Activated effector memory CD4-positive, alpha-beta T cell treated with Interleukin-2 at 50 U/mL for 16 hours (primary cell): Measurements from ENCODE around the gene FOXG1.

Experiments
- DNase-seq: peaks from one replicate; pipeline ENCODE4 v3.0.0-alpha.2; 2020

FOXG1 gene

DNA sequence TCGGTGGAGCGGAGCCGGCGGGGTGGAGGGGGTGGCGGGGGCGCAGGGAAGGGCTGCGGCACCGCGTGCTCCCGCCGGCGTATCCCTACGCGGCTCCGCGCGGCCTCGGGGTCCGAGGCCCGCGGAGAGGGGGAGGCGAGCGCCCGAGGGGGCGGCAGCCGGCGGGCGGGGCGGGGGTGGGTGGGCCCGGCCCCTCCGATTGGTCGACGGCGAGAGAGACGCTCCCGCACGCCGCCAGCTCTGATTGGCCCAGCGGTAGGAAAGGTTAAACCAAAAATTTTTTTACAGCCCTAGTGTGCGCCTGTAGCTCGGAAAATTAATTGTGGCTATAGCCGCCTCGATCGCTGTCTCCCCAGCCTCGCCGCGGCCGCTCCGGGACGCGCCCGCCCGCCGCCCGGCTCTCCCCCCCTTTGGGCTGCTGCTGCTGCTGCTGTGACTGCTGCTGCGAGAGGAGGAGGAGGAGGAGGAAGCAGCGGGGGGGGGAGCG lies at the start of gene FOXG1:
TSS of gene FOXG1 (plus strand) at position 319 of the 487 bp plus-strand sequence. CDS start 493 bp downstream, outside the sequence.
- no peak for DNase-seq

DNA sequence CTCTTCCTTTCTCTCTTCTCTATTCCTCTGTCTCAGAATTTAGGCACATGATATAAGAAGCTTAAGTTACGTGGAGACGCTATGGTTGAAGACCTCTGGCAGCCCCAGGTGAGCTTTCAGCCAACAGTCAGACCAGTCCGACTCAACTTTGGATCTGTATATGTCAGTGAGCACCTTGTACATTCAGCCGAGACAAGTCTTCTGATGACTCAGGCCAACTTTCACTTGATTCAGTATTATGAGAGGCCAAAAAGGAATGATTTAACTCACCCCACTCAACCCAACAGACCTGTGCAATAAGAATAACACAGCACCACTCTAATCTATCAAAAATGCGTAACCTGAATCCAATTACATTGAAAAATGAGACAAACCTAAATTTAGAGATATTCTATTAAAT lies 47.5 kb upstream of the FOXG1 start:
- no peak for DNase-seq

DNA sequence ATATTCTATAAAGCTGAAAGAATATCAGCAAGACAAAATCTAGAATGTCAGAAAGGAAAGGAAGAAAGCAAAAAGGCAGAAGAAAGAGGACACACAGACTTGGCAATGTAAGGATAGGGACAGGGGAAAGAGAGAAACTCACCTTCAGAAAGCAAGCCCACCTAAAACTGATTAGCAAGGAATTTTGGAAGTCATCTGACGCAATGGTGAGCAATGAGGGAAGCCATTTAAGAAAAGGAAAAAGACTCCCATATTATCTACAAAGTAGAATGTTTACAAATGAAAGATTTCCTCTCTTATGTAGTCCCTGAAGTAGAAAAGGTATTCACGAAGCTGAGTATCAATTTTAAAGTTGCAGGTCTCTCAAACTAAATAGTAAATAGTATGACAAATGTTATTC lies 35.2 kb upstream of the FOXG1 start:
- no peak for DNase-seq

DNA sequence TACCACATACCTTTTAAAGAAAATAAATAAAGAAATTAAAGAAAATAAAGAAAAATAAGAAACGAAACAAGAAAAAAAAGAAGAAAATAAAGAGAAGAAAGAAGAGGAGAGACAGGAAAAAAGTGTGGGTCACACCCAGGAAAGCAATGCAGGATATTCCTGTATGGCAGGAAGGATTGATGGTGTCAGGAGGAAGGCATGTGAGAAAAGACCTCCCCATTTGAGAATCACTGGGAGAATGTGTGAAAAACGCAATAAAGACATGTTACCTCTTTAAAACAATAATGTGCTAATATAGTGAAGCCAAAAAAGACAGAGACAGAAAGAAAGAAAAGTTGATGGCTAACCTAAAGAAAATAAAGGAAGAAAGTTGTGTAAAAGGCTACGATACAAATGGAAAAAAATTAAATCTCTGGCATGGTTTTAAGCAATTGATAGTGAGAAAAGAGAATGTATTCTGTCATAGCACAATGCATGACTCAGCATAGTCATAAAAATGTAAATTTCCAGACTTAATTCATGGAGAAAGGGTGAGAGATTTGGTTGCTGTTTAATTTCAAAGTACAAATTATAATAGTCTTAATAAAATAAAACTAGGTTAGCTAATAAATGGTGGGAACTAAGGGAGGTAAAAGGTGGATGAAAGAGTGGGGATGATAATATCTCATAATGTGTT lies 24.3 kb upstream of the FOXG1 start:
- no peak for DNase-seq

GRCh38 chr14:28744126-28744525 lies 22.5 kb upstream of the FOXG1 start:
- DNase-seq, result no peak

- DNase-seq, result no peak
These were observed 21.4 kb upstream of the FOXG1 start for GRCh38 chr14:28745176-28745575.

GRCh38 chr14:28746247-28746646 lies 20.3 kb upstream of the FOXG1 start:
- no peak for DNase-seq

GRCh38 chr14:28751467-28752058 lies 15.0 kb upstream of the FOXG1 start:
- no peak for DNase-seq

- DNase-seq, result no peak
These were observed 12.2 kb upstream of the FOXG1 start for GRCh38 chr14:28754209-28754985.

GRCh38 chr14:28755198-28755815 lies 11.3 kb upstream of the FOXG1 start:
- no peak for DNase-seq

- no peak for DNase-seq
These were observed 10.7 kb upstream of the FOXG1 start for GRCh38 chr14:28755884-28756268.

GRCh38 chr14:28756269-28756883 lies 10.2 kb upstream of the FOXG1 start:
- DNase-seq, result no peak

GRCh38 chr14:28756884-28757570 lies 9.6 kb upstream of the FOXG1 start:
- no peak for DNase-seq

DNA sequence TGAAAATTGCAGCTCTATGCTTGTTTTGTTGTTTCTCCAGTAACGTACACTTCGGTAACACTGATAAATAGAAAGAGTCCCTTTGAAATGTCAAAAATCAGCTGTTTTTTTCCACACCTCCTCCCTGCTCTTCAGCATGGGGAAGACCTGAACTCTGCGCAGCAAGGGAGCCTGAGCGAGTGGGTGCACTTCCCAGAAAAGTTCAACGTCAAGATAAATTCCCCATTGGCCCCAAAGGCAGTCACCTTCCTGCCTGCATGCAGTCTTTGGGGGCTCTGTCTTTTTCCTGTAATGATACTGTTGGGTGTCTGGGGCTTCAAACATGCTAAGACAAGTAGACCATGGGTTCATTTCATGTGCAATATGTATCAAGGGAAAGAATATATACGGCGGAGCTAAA lies 8.8 kb upstream of the FOXG1 start:
- DNase-seq, result no peak

DNA sequence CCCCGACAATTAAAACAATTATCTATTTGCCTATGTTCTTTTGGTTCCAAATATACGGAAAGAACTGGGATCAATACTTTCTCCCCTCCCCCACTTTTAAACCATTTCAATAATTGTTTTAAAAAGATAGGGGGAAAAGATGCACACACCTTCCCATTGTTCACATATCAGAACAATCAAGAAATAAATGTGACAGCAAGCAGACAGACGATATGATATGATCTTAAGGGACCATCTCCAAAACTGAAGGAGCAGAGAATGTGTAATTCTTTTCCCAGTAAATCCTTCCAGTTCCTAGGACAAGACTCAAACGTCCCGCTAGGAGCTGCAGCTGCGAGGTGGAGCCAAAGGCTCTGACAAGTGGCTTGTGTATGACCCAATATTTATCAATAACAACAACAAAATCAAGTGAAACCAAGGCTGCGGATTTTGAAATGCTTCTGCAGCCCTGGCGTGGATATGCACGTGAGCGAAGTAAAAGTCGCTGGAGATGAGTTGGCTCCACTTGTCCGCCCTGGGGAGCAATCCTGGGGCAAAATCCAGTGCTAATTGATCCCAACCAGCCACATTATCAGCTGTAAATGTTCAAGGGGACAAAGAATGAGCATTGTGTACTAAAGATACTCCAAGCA lies 8.2 kb upstream of the FOXG1 start:
- DNase-seq, result no peak

DNA sequence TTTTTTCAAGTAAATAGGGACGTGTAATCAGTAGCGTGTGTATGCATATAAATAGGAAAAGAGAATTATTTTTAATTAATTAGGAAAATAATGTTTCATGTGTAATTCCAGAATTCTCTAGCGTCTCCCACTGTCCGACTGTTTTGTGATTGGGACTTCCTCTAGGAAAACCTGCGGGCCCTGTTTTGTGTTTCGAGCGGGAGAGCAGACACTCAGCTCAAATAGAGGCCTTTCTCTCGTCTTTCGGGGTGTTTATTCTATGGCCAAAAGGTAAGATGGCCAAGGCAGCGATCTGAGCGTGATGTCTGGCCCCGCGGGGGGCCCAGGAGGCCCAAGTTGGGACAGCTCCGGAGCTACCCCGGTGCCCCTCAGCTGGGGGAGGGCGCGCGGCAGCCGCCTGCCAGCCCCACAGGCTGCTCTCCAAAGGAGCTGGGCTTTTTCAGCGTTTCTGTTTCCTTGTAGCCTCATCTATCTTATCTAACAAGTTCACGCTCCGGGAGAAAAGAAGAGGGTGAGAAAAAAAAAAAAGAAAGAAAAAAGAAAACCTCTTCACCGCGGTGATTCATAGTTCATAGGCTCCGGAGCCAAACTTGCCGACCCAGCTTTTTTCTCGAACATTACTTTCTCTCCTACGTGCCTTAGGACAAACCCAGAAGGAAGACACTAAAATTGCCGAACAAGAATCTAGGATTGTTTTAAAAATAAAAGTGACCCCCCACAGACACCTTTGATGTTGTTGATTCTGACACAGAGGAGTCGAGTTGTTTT lies 7.5 kb upstream of the FOXG1 start:
- no peak for DNase-seq

DNA sequence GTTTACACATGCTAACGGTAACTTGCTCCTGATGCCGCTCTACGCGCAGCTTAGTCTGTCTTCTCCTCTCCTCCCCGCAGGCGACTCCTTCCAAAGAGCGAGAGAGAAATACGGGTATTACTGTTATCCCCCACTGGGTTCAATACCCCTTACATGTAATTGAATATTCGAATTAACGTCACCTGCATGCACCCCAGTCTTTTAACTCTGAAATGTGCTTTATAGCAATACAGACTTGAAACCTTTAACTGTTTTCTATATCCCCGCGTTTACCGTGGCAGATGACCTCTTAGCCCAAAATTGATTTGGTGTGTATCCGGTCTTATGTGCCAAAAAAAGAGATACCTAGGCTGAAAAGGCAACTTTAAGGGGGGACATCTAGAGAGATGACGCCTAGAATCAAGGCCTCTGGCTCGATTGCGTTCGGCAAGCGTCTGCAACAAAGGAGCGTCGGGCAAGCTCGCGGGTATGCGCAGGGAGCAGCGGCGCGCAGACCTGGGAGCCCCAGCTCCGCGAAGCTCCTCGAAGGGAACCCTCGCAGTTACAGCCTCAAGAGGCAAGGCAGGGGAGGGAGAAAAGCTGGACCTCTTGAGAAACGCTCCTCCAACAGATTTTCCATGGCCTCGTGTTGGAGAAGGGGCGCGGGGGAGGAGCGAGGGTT lies 6.8 kb upstream of the FOXG1 start:
- no peak for DNase-seq

DNA sequence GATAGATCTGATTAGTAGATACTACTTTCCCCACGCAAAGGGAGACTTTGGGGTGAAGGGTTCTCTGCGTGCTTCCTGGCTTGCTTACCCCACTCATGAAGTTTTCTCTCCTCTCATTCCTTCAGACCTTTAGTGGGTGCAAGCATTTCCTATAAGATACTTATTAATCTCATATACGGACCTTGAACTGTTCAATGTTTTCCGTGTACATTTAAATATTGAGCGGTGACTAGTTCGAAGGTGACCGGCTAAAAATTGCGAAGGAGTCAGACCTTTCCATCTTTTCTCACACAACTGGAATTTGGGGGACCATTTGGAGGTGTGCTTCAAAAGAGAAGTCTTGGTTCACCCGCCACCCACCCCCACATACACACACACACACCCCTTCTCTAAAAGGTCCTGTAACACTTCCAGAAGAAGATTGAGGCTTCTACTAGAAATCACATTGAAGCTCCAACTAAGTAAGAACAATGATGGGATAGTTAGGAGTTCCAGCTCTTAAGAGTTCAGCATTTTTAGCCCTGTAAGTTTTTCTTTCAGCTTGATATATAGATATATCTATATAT lies 6.1 kb upstream of the FOXG1 start:
- no peak for DNase-seq

GRCh38 chr14:28761438-28762291 lies 4.9 kb upstream of the FOXG1 start:
- DNase-seq, result no peak
